HEK293T (cell line): ENCODE data around the gene HIVEP3.

Source experiments
- CTCF ChIA-PET: fragments of 350-600 bp; formaldehyde crosslinking; extraction: SDS; loops from one replicate; lab custom pipeline; 2021; ENCODE audit warnings: antibody characterized with exemption, inconsistent platforms; lab: Yijun Ruan, JAX
- POLR2A ChIA-PET: fragments of 350-600 bp; formaldehyde crosslinking; extraction: SDS; loops from one replicate; lab custom pipeline; 2020; ENCODE audit warnings: antibody characterized with exemption, inconsistent platforms; lab: Yijun Ruan, JAX
- DNase-seq: peaks from one replicate; pipeline ENCODE4 v3.0.0; 2012; ENCODE audit warnings: mixed read lengths; ENCODE audit errors: extremely low spot score
- ARNT ChIP-seq: fragments of 450-650 bp; IDR thresholded peaks from 2 replicates; pipeline ENCODE4 v1.6.1; 2017; ENCODE audit warnings: mild to moderate bottlenecking
- BHLHE40 ChIP-seq: fragments of 450-650 bp; IDR thresholded peaks from 2 replicates; pipeline ENCODE4 v1.6.1; 2016; ENCODE audit warnings: mild to moderate bottlenecking, moderate library complexity, borderline replicate concordance
- CTBP1 ChIP-seq: fragments of 450-650 bp; IDR thresholded peaks from 2 replicates; pipeline ENCODE4 v1.6.1; 2016; ENCODE audit warnings: borderline replicate concordance
- ELF4 ChIP-seq: fragments of 450-650 bp; IDR thresholded peaks from 2 replicates; pipeline ENCODE4 v1.6.1; 2017; ENCODE audit warnings: antibody characterized with exemption
- FOXA1 ChIP-seq: fragments of 450-650 bp; IDR thresholded peaks from 2 replicates; pipeline ENCODE4 v1.6.1; 2016; ENCODE audit warnings: mild to moderate bottlenecking
- FOXK2 ChIP-seq: fragments of 450-650 bp; IDR thresholded peaks from 2 replicates; pipeline ENCODE4 v1.6.1; 2016; ENCODE audit warnings: mild to moderate bottlenecking
- FOXM1 ChIP-seq: fragments of 450-650 bp; IDR thresholded peaks from 2 replicates; pipeline ENCODE4 v1.6.1; 2017; ENCODE audit warnings: mild to moderate bottlenecking, borderline replicate concordance
- HDGF ChIP-seq: fragments of 450-650 bp; IDR thresholded peaks from 2 replicates; pipeline ENCODE4 v1.6.1; 2017; ENCODE audit warnings: antibody characterized with exemption, borderline replicate concordance
- L3MBTL2 ChIP-seq: fragments of 450-650 bp; conservative IDR thresholded peaks from 2 replicates; pipeline ENCODE4 v1.6.1; 2016; ENCODE audit warnings: mild to moderate bottlenecking
- LEF1 ChIP-seq: fragments of 450-650 bp; IDR thresholded peaks from 2 replicates; pipeline ENCODE4 v1.6.1; 2017; ENCODE audit warnings: mild to moderate bottlenecking, borderline replicate concordance
- NFRKB ChIP-seq: fragments of 450-650 bp; IDR thresholded peaks from 2 replicates; pipeline ENCODE4 v1.6.1; 2016; ENCODE audit warnings: mild to moderate bottlenecking, moderate library complexity
- PKNOX1 ChIP-seq: fragments of 450-650 bp; IDR thresholded peaks from 2 replicates; pipeline ENCODE4 v1.6.1; 2016
- SP1 ChIP-seq: fragments of 450-650 bp; IDR thresholded peaks from 2 replicates; pipeline ENCODE4 v1.6.1; 2017
- SUZ12 ChIP-seq: fragments of 450-650 bp; IDR thresholded peaks from 2 replicates; pipeline ENCODE4 v1.6.1; 2016; ENCODE audit warnings: mild to moderate bottlenecking
- TARDBP ChIP-seq: fragments of 450-650 bp; IDR thresholded peaks from 2 replicates; pipeline ENCODE4 v1.6.1; 2016
- ZNF384 ChIP-seq: fragments of 450-650 bp; IDR thresholded peaks from 2 replicates; pipeline ENCODE4 v1.6.1; 2016

The HIVEP3 gene

GRCh38 chr1:41533016-41533730 is 385.5 kb downstream of the HIVEP3 start:
- ChIA-PET CTCF (no interaction called here), POLR2A (no interaction called here)
- no peak for DNase-seq
- TF ChIP-seq L3MBTL2 (no peak), TARDBP (no peak), FOXA1 (no peak), LEF1 (no peak)

GRCh38 chr1:41532206-41532975 is 386.3 kb downstream of the HIVEP3 start:
- CTCF ChIA-PET: no interaction called here
- POLR2A ChIA-PET: no interaction called here
- no peak for DNase-seq
- TF ChIP-seq TARDBP: no peak
- TF ChIP-seq ELF4: no peak
- TF ChIP-seq SP1: no peak
- no peak for TF ChIP-seq LEF1
- no peak for TF ChIP-seq ARNT
- TF ChIP-seq FOXM1: no peak
- no peak for TF ChIP-seq HDGF
- no peak for TF ChIP-seq SUZ12
- no peak for TF ChIP-seq CTBP1
- no peak for TF ChIP-seq ZNF384
- TF ChIP-seq PKNOX1: no peak
- TF ChIP-seq BHLHE40: no peak
- no peak for TF ChIP-seq FOXK2
- no peak for TF ChIP-seq L3MBTL2

- ChIA-PET POLR2A (no interaction called here), CTCF (no interaction called here)
- no peak for TF ChIP-seq BHLHE40
- no peak for TF ChIP-seq SUZ12
- no peak for TF ChIP-seq PKNOX1
- TF ChIP-seq TARDBP: no peak
- no peak for TF ChIP-seq FOXM1
- no peak for TF ChIP-seq HDGF
- TF ChIP-seq FOXK2: no peak
- DNase-seq: no peak
Observed at GRCh38 chr1:41530411-41530810, 388.3 kb downstream of the HIVEP3 start.

GRCh38 chr1:41529621-41530395 is 388.9 kb downstream of the HIVEP3 start:
- CTCF ChIA-PET: no interaction called here
- TF ChIP-seq SUZ12: no peak
- no peak for TF ChIP-seq LEF1
- no peak for TF ChIP-seq NFRKB
- TF ChIP-seq FOXK2: no peak
- TF ChIP-seq ELF4: no peak
- no peak for TF ChIP-seq SP1
- TF ChIP-seq ARNT: no peak
- no peak for TF ChIP-seq HDGF
- no peak for TF ChIP-seq FOXA1
- TF ChIP-seq PKNOX1: no peak
- TF ChIP-seq TARDBP: no peak
- no peak for TF ChIP-seq CTBP1
- no peak for TF ChIP-seq L3MBTL2
- no peak for DNase-seq
- POLR2A ChIA-PET: no interaction called here

GRCh38 chr1:41528726-41529605 is 389.8 kb downstream of the HIVEP3 start:
- POLR2A ChIA-PET: no interaction called here
- CTCF ChIA-PET: no interaction called here
- TF ChIP-seq FOXA1 (no peak), NFRKB (no peak), FOXM1 (no peak), SP1 (no peak)
- DNase-seq: no peak
